HUES48 (cell line): Measurements from ENCODE around the gene SLC17A3.

Experiments
- H3K27ac ChIP-seq: one replicate; pipeline ENCODE4 v1.7.0; 2013; ENCODE audit warnings: low read depth, low read length, inconsistent platforms
- H3K27me3 ChIP-seq: 2 replicates; pipeline ENCODE4 v1.6.1; 2013; ENCODE audit warnings: mild to moderate bottlenecking, low read length; ENCODE audit not compliant: control insufficient read depth, insufficient read depth
- H3K36me3 ChIP-seq: 2 replicates; pipeline ENCODE4 v1.6.1; 2013; ENCODE audit warnings: low read length; ENCODE audit not compliant: control insufficient read depth, insufficient read depth
- H3K4me1 ChIP-seq: 2 replicates; pipeline ENCODE4 v1.6.1; 2013; ENCODE audit warnings: mild to moderate bottlenecking, low read length; ENCODE audit not compliant: control insufficient read depth, insufficient read depth
- H3K4me3 ChIP-seq: 2 replicates; pipeline ENCODE4 v1.5.1; 2013; ENCODE audit warnings: mild to moderate bottlenecking, low read depth, low read length
- H3K9ac ChIP-seq: 2 replicates; pipeline ENCODE4 v1.6.1; 2013; ENCODE audit warnings: mild to moderate bottlenecking, low read depth, low read length, moderate library complexity
- H3K9me3 ChIP-seq: 2 replicates; pipeline ENCODE4 v1.6.1; 2013; ENCODE audit warnings: low read length; ENCODE audit not compliant: control insufficient read depth, insufficient read depth

SLC17A3 gene

GRCh38 chr6:25804804-25805203, 69.2 kb downstream of the SLC17A3 start:
- no peaks in the 10 kb centered on the region for H3K27me3 ChIP-seq
- H3K36me3 ChIP-seq, result no peaks in the 10 kb centered on the region
- H3K9ac ChIP-seq, result no peak overlapping the region

GRCh38 chr6:25801436-25801835, 72.6 kb downstream of the SLC17A3 start:
- H3K27ac ChIP-seq, result no peak overlapping the region
- no peaks in the 10 kb centered on the region; the same call in 1 of the 2 replicates for H3K9me3 ChIP-seq
- no peak overlapping the region for H3K9ac ChIP-seq
- no peaks in the 10 kb centered on the region for H3K36me3 ChIP-seq
- peaks cover 7% of the 10 kb centered on the region; the same call in 1 of the 2 replicates for H3K4me1 ChIP-seq
- no peak overlapping the region for H3K4me3 ChIP-seq
- no peaks in the 10 kb centered on the region for H3K27me3 ChIP-seq

More at GRCh38 chr6:25804804-25805203, 69.2 kb downstream of the SLC17A3 start:
- Histone ChIP-seq H3K4me3 (no peak overlapping the region), H3K4me1 (peaks cover 7% of the 10 kb centered on the region; the same call in 1 of the 2 replicates), H3K27ac (no peak overlapping the region), H3K9me3 (no peaks in the 10 kb centered on the region; the same call in 1 of the 2 replicates)
